HG03442 (cell line): Measurements from ENCODE around the gene NUCB1.
A peak's percentile ranks its signal among the peaks of the same experiment; 100 is the strongest.

ENCODE experiments used
- ATAC-seq: cut with Tn5 transposase; IDR thresholded peaks from one replicate; pipeline ENCODE4 v1.9.1; 2021; ENCODE audit warnings: mild to moderate bottlenecking, moderate library complexity; ENCODE audit not compliant: unreplicated experiment

NUCB1 gene

GRCh38 chr19:48961051-48961649 lies 61.0 kb downstream of the NUCB1 start:
- ATAC-seq: no peak

- no peak for ATAC-seq
These were observed 61.5 kb downstream of the NUCB1 start for GRCh38 chr19:48961673-48962028.

GRCh38 chr19:48962029-48962848 lies 62.1 kb downstream of the NUCB1 start:
- ATAC-seq: no peak

GRCh38 chr19:48962849-48963165 lies 62.7 kb downstream of the NUCB1 start:
- no peak for ATAC-seq

GRCh38 chr19:48963371-48964204 lies 63.5 kb downstream of the NUCB1 start:
- no peak for ATAC-seq

GRCh38 chr19:48964205-48965039 lies 64.3 kb downstream of the NUCB1 start:
- no peak for ATAC-seq

GRCh38 chr19:48965040-48965805 lies 65.1 kb downstream of the NUCB1 start, which contains the start of gene FTL:
Gene FTL (plus strand): TSS chr19:48965309. CDS start chr19:48965508, 199 bp downstream.
- ATAC-seq: peak; percentile 66

- ATAC-seq: peak; percentile 20
These were observed 65.9 kb downstream of the NUCB1 start for GRCh38 chr19:48965806-48966540.

GRCh38 chr19:48966541-48967345 lies 66.6 kb downstream of the NUCB1 start:
- ATAC-seq: no peak

GRCh38 chr19:48967346-48968178 lies 67.5 kb downstream of the NUCB1 start:
- no peak for ATAC-seq

- no peak for ATAC-seq
These were observed 68.1 kb downstream of the NUCB1 start for GRCh38 chr19:48968179-48968661.

GRCh38 chr19:48968813-48969218 lies 68.7 kb downstream of the NUCB1 start:
- ATAC-seq: no peak

- ATAC-seq: no peak
These were observed 69.4 kb downstream of the NUCB1 start for GRCh38 chr19:48969276-48970138.

GRCh38 chr19:48970139-48970766 lies 70.1 kb downstream of the NUCB1 start:
- ATAC-seq: no peak

- no peak for ATAC-seq
These were observed 70.8 kb downstream of the NUCB1 start for GRCh38 chr19:48970923-48971395.
